ENCODE data around the gene PTCD2.

PTCD2 gene

GRCh38 chr5:72415616-72416325 is 95.6 kb downstream of the PTCD2 start:
- no peak for DNase-seq (ENCODE audit: low read depth in 3 of 3)

GRCh38 chr5:72417333-72418062 is 97.3 kb downstream of the PTCD2 start:
- no peak for DNase-seq (ENCODE audit: low read depth in 3 of 3)
